ENCODE data around the gene IGFBP5. TPM values are rescaled to one million over a fixed set of nuclear protein-coding genes. Genes with fewer than 3 reads are reported as not detected.

The IGFBP5 gene
- total and polyA plus RNA-seq, 4 donors, result 2.3 to 43.4 (median 14.4) TPM

- Histone ChIP-seq H3K36me3 (ENCODE audit: control insufficient read depth in 4 of 4, insufficient read depth in 3 of 4, low read depth in 1 of 4, low read length in 3 of 4) (no peaks in the 10 kb centered on the region), H3K9me3 (ENCODE audit: control insufficient read depth in 4 of 4, low read length in 3 of 4) (peaks cover 0 to 2% (median 1%) of the 10 kb centered on the region in 4 donors), H3K27ac (ENCODE audit: low read depth in 1 of 2, low read length in 2 of 2) (no peak overlapping the region), H3K9ac (ENCODE audit: low read depth in 1 of 2, low read length in 2 of 2) (no peak overlapping the region), H3K4me1 (ENCODE audit: control insufficient read depth in 4 of 4, insufficient read depth in 4 of 4, low read length in 3 of 4) (no peaks in the 10 kb centered on the region), H3K27me3 (ENCODE audit: control insufficient read depth in 4 of 4, insufficient read depth in 4 of 4, low read length in 3 of 4) (no peaks in the 10 kb centered on the region), H3K4me3 (ENCODE audit: low read depth in 1 of 3, low read length in 3 of 3) (no peak overlapping the region)
- no peak for DNase-seq (ENCODE audit: low spot score)
- WGBS, result 81% methylated on average over 3 of the region's 3 CpGs
- TF ChIP-seq HNF4A (conservative IDR thresholded peaks at IDR 0.05) (no peak), CTCF (IDR thresholded peaks at IDR 0.05; ENCODE audit: low read depth, low read length, missing input control) (no peak), GABPA (IDR thresholded peaks at IDR 0.05 in 1 of 2, conservative IDR thresholded peaks at IDR 0.05 in 1 of 2) (no peak), HNF4G (IDR thresholded peaks at IDR 0.05) (no peak), RAD21 (IDR thresholded peaks at IDR 0.05) (no peak), SP1 (IDR thresholded peaks at IDR 0.05) (no peak), NR2F2 (IDR thresholded peaks at IDR 0.05) (no peak), MAX (IDR thresholded peaks at IDR 0.05) (no peak), REST (IDR thresholded peaks at IDR 0.05) (no peak), FOXA1 (IDR thresholded peaks at IDR 0.05) (no peak), YY1 (IDR thresholded peaks at IDR 0.05) (no peak), RXRA (IDR thresholded peaks at IDR 0.05) (no peak), TAF1 (conservative IDR thresholded peaks at IDR 0.05) (no peak), JUND (IDR thresholded peaks at IDR 0.05) (no peak)
Measured at GRCh38 chr2:216714376-216714775, 19.0 kb upstream of the IGFBP5 start.

- 78% methylated on average over 8 of the region's 8 CpGs for WGBS
- Histone ChIP-seq H3K4me1 (ENCODE audit: control insufficient read depth in 4 of 4, insufficient read depth in 4 of 4, low read length in 3 of 4) (no peaks in the 10 kb centered on the region), H3K27ac (ENCODE audit: low read depth in 1 of 2, low read length in 2 of 2) (no peak overlapping the region), H3K27me3 (ENCODE audit: control insufficient read depth in 4 of 4, insufficient read depth in 4 of 4, low read length in 3 of 4) (no peaks in the 10 kb centered on the region), H3K9ac (ENCODE audit: low read depth in 1 of 2, low read length in 2 of 2) (no peak overlapping the region), H3K36me3 (ENCODE audit: control insufficient read depth in 4 of 4, insufficient read depth in 3 of 4, low read depth in 1 of 4, low read length in 3 of 4) (no peaks in the 10 kb centered on the region), H3K9me3 (ENCODE audit: control insufficient read depth in 4 of 4, low read length in 3 of 4) (peaks cover 0 to 4% (median 1%) of the 10 kb centered on the region in 4 donors), H3K4me3 (ENCODE audit: low read depth in 1 of 3, low read length in 3 of 3) (no peak overlapping the region)
- TF ChIP-seq CTCF (IDR thresholded peaks at IDR 0.05; ENCODE audit: low read depth, low read length, missing input control), result no peak
- peak; percentile 61 for TF ChIP-seq NR2F2 (IDR thresholded peaks at IDR 0.05)
- DNase-seq (ENCODE audit: low spot score), result no peak
Measured at GRCh38 chr2:216713691-216714336, 18.5 kb upstream of the IGFBP5 start.
